PC-9 (cell line): ENCODE measurements around the gene HELZ. TPM values are rescaled to one million over a fixed set of nuclear protein-coding genes. Genes with fewer than 3 reads are reported as not detected.

ENCODE experiments used
- BruUV-seq: library from RNA; stranded (reverse); fragments of 400-500 nt; replicated peaks from 2 replicates; lab custom pipeline; 2021; lab: Mats Ljungman, UMichigan
- CTCF ChIA-PET: fragments of 300-600 bp; sonication (Branson Sonifier 250); formaldehyde crosslinking; loops from one replicate; lab custom pipeline; 2022; ENCODE audit warnings: antibody characterized with exemption; lab: Charles Lee
- POLR2A ChIA-PET: fragments of 300-600 bp; sonication (Branson Sonifier 250); formaldehyde crosslinking; loops from one replicate; lab custom pipeline; 2022; ENCODE audit warnings: antibody characterized with exemption; ENCODE audit not compliant: unreplicated experiment; lab: Charles Lee
- DNase-seq, 2 experiments: peaks; one replicate each; pipeline versions ENCODE4 v3.0.0 to v3.0.0-alpha.2; 2015 to 2022; ENCODE audit warnings: mixed read lengths in 1 of 2
- H2AFZ ChIP-seq: fragments of 200-600 bp; sonication (generic); 2 replicates; pipeline ENCODE4 v1.8.1; 2017; ENCODE audit warnings: antibody characterized with exemption
- H3F3A ChIP-seq: fragments of 200-600 bp; sonication (generic); 2 replicates; pipeline ENCODE4 v1.8.1; 2017; ENCODE audit warnings: antibody characterized with exemption, mild to moderate bottlenecking, low read depth; ENCODE audit not compliant: insufficient read depth
- H3K27ac ChIP-seq: fragments of 200-600 bp; sonication (generic); 2 replicates; pipeline ENCODE4 v1.6.1; 2016; ENCODE audit warnings: mixed run types
- H3K27me3 ChIP-seq: fragments of 200-600 bp; sonication (generic); 2 replicates; pipeline ENCODE4 v1.6.1; 2016; ENCODE audit warnings: low read depth, mixed run types; ENCODE audit not compliant: insufficient read depth
- H3K36me3 ChIP-seq: fragments of 200-600 bp; sonication (generic); 2 replicates; pipeline ENCODE4 v1.6.1; 2016; ENCODE audit warnings: low read depth, mixed run types
- H3K4me1 ChIP-seq: fragments of 200-600 bp; sonication (generic); replicated peaks from 2 replicates; pipeline ENCODE4 v1.6.1; 2016; ENCODE audit warnings: mixed run types; ENCODE audit not compliant: insufficient read depth
- H3K4me2 ChIP-seq: fragments of 200-600 bp; sonication (generic); 2 replicates; pipeline ENCODE4 v1.6.1; 2017; ENCODE audit warnings: mixed run types
- H3K4me3 ChIP-seq: fragments of 200-600 bp; sonication (generic); 2 replicates; pipeline ENCODE4 v1.6.1; 2016; ENCODE audit warnings: mixed run types
- H3K79me2 ChIP-seq: fragments of 200-600 bp; sonication (generic); 2 replicates; pipeline ENCODE4 v1.6.1; 2017; ENCODE audit warnings: low read depth, mixed run types
- H3K9me2 ChIP-seq: fragments of 200-600 bp; sonication (generic); 2 replicates; pipeline ENCODE4 v1.8.1; 2017; ENCODE audit warnings: mild to moderate bottlenecking; ENCODE audit not compliant: insufficient read depth
- H3K9me3 ChIP-seq: fragments of 200-600 bp; sonication (generic); 2 replicates; pipeline ENCODE4 v1.8.1; 2016; ENCODE audit warnings: low read depth; ENCODE audit not compliant: insufficient read depth
- H4K20me1 ChIP-seq: fragments of 200-600 bp; sonication (generic); 2 replicates; pipeline ENCODE4 v1.8.1; 2017; ENCODE audit not compliant: insufficient read depth
- CTCF ChIP-seq: fragments of 200-600 bp; sonication (generic); conservative IDR thresholded peaks from 2 replicates; pipeline ENCODE4 v1.6.1; 2017; ENCODE audit warnings: mixed run types, antibody characterized with exemption, mild to moderate bottlenecking, moderate library complexity
- EZH2 ChIP-seq: fragments of 200-600 bp; sonication (generic); IDR thresholded peaks from 2 replicates; pipeline ENCODE4 v1.8.0; 2017; ENCODE audit warnings: antibody characterized with exemption, low read depth
- intact Hi-C: fragments of 100-400 bp; cut with micrococcal nuclease; formaldehyde crosslinking; loops from one replicate; pipeline ENCODE4 v1.10.0; 2022; ENCODE audit not compliant: unreplicated experiment
- total RNA-seq: library from RNA; stranded (reverse); gene quantifications from 2 replicates; pipeline ENCODE4 v1.2.3, GENCODE V29; 2021

Gene HELZ
- total RNA-seq, 1 experiment from 2014 or later, result 38.0 TPM

DNA sequence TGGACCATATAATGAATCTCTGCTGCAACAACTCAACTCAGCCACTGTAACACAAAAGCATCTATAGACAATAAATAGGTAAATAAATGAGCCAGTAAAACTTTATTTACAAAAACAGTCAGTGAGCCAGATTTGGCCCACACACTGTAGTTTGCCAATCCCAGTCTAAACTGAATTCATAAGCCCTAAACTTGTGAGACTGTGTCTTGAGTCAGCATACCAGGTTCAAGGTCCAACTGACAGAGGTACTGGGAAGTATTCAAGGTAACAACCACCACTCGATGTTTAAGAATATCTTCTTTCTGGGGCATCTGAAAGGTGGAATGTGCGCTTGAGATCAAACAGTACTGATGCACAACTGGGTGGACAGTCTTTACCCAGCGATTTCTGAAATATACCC, 94.2 kb downstream of the HELZ start:
- Histone ChIP-seq H3K27ac (no peak overlapping the region), H3K9me3 (no peaks in the 10 kb centered on the region), H2AFZ (no peak overlapping the region), H3K79me2 (no peaks in the 10 kb centered on the region), H3K27me3 (no peaks in the 10 kb centered on the region), H3K4me3 (no peak overlapping the region), H3K4me1 (no peaks in the 10 kb centered on the region), H3K4me2 (no peak overlapping the region), H3K9me2 (no peaks in the 10 kb centered on the region), H4K20me1 (peaks cover 3% of the 10 kb centered on the region; the same call in 1 of the 2 replicates), H3K36me3 (peaks cover 22% of the 10 kb centered on the region; the same call in 1 of the 2 replicates), H3F3A (peaks cover 5% of the 10 kb centered on the region; the same call in 1 of the 2 replicates)
- ChIA-PET POLR2A (no interaction called here), CTCF (no interaction called here)
- TF ChIP-seq CTCF (no peak), EZH2 (no peak)
- intact Hi-C loops, result no loop called here
- no TSS peak for BruUV-seq
- DNase-seq, result no peak

GRCh38 chr17:67148352-67148751, 96.6 kb downstream of the HELZ start:
- Histone ChIP-seq H3K9me2 (no peaks in the 10 kb centered on the region), H3K27me3 (no peaks in the 10 kb centered on the region), H3K79me2 (no peaks in the 10 kb centered on the region), H3F3A (no peaks in the 10 kb centered on the region), H3K9me3 (no peaks in the 10 kb centered on the region), H3K36me3 (peaks cover 31% of the 10 kb centered on the region), H2AFZ (no peak overlapping the region), H3K27ac (no peak overlapping the region), H3K4me1 (no peaks in the 10 kb centered on the region), H4K20me1 (no peaks in the 10 kb centered on the region), H3K4me2 (no peak overlapping the region), H3K4me3 (no peak overlapping the region)
- DNase-seq, result no peak
- intact Hi-C loops, result no loop called here
- CTCF ChIA-PET, result no interaction called here
- TF ChIP-seq CTCF, result no peak
- TF ChIP-seq EZH2, result no peak
- no TSS peak for BruUV-seq
- POLR2A ChIA-PET, result interaction anchor here (0.7 kb wide), 1 partner anchor 1086 kb away, joined by 3 read pairs; no protein-coding TSS in a partner anchor

GRCh38 chr17:67145183-67145805, 99.7 kb downstream of the HELZ start:
- Histone ChIP-seq H3K79me2 (no peaks in the 10 kb centered on the region), H3K9me2 (no peaks in the 10 kb centered on the region), H3K27me3 (no peaks in the 10 kb centered on the region), H4K20me1 (no peaks in the 10 kb centered on the region), H3K36me3 (peaks cover 35% of the 10 kb centered on the region; the same call in 1 of the 2 replicates), H3K4me3 (no peak overlapping the region), H3K4me2 (no peak overlapping the region), H3K9me3 (no peaks in the 10 kb centered on the region; the same call in 1 of the 2 replicates), H2AFZ (no peak overlapping the region), H3F3A (peaks cover 8% of the 10 kb centered on the region; the same call in 1 of the 2 replicates), H3K4me1 (peaks cover 7% of the 10 kb centered on the region), H3K27ac (no peak overlapping the region)
- intact Hi-C loops, result no loop called here
- ChIA-PET POLR2A (interaction anchor here (0.7 kb wide), 1 partner anchor 985 kb away, joined by 4 read pairs; no protein-coding TSS in a partner anchor), CTCF (no interaction called here)
- no TSS peak for BruUV-seq
- TF ChIP-seq CTCF (no peak), EZH2 (no peak)
- no peak for DNase-seq
